Measurements from ENCODE around the gene DNMBP. TPM values are rescaled to one million over a fixed set of nuclear protein-coding genes. Genes with fewer than 3 reads are reported as not detected.

The DNMBP gene
- total RNA-seq, 5 donors from 2014 or later (not counting 1 experiment from before 2014, with no cell fraction given) = 4.4 to 5.8 (median 4.6) TPM

GRCh38 chr10:99850767-99851340, 158.9 kb downstream of the DNMBP start:
- peaks cover 0 to 1% of the 10 kb centered on the region in 2 donors for H3K27me3 Mint-ChIP-seq
- POLR2A ChIA-PET = no interaction called here
- peaks cover 0 to 4% (median 0%) of the 10 kb centered on the region in 3 donors for H3K9me3 Mint-ChIP-seq
- H3K4me1 ChIP-seq (ENCODE audit: control insufficient read depth in 1 of 2, extremely low read depth in 1 of 2, insufficient read depth in 2 of 2, low read length in 2 of 2) = peaks cover 0 to 6% of the 10 kb centered on the region in 2 experiments
- no peak for DNase-seq
- no peak overlapping the region for H3K27ac ChIP-seq (ENCODE audit: low read length)
- H3K36me3 ChIP-seq (ENCODE audit: control insufficient read depth in 2 of 2, extremely low read depth in 1 of 2, insufficient read depth in 1 of 2, low read length in 1 of 2) = no peaks in the 10 kb centered on the region
- peaks cover 0 to 11% of the 10 kb centered on the region in 2 experiments for H3K27me3 ChIP-seq (replicated peaks in 1 of 2; ENCODE audit: control insufficient read depth in 2 of 2, extremely low read depth in 1 of 2, insufficient read depth in 2 of 2, low read length in 1 of 2)
- H3K4me3 Mint-ChIP-seq = no peak overlapping the region
- no peak for ATAC-seq (replicated peaks in 1 of 4)
- H3K36me3 Mint-ChIP-seq = peaks cover 20% of the 10 kb centered on the region
- H3K4me1 Mint-ChIP-seq = peaks cover 0 to 6% (median 4%) of the 10 kb centered on the region in 3 donors
- H3K27ac Mint-ChIP-seq = no peak overlapping the region
- H3K4me3 ChIP-seq (ENCODE audit: control insufficient read depth in 1 of 2, extremely low read depth in 1 of 2, low read length in 1 of 2) = no peak overlapping the region
- peaks cover 2% of the 10 kb centered on the region for H3K9me3 ChIP-seq
- CTCF ChIA-PET = no interaction called here
- WGBS (ENCODE audit: insufficient coverage) = no CpG with 5 or more reads among the region's 5 CpGs

GRCh38 chr10:99850021-99850766, 159.6 kb downstream of the DNMBP start:
- H3K4me1 Mint-ChIP-seq = peaks cover 0 to 8% (median 6%) of the 10 kb centered on the region in 3 donors
- Histone ChIP-seq H3K4me1 (ENCODE audit: control insufficient read depth in 1 of 2, extremely low read depth in 1 of 2, insufficient read depth in 2 of 2, low read length in 2 of 2) (peaks cover 0 to 9% of the 10 kb centered on the region in 2 experiments), H3K27me3 (replicated peaks in 1 of 2; ENCODE audit: control insufficient read depth in 2 of 2, extremely low read depth in 1 of 2, insufficient read depth in 2 of 2, low read length in 1 of 2) (peaks cover 0 to 11% of the 10 kb centered on the region in 2 experiments), H3K36me3 (ENCODE audit: control insufficient read depth in 2 of 2, extremely low read depth in 1 of 2, insufficient read depth in 1 of 2, low read length in 1 of 2) (no peaks in the 10 kb centered on the region), H3K27ac (ENCODE audit: low read length) (no peak overlapping the region), H3K9me3 (peaks cover 2% of the 10 kb centered on the region), H3K4me3 (ENCODE audit: control insufficient read depth in 1 of 2, extremely low read depth in 1 of 2, low read length in 1 of 2) (no peak overlapping the region)
- POLR2A ChIA-PET = no interaction called here
- WGBS (ENCODE audit: insufficient coverage) = 82% methylated on average over 10 of the region's 11 CpGs
- DNase-seq (no peak), ATAC-seq (replicated peaks in 1 of 4) (no peak)
- H3K4me3 Mint-ChIP-seq = no peak overlapping the region
- peaks cover 0 to 1% of the 10 kb centered on the region in 2 donors for H3K27me3 Mint-ChIP-seq
- CTCF ChIA-PET = interaction anchor here in 1 of 2 donors (1.7 kb wide), 1 partner anchor 195 kb away, joined by 9 read pairs; no protein-coding TSS in a partner anchor
- no peak overlapping the region for H3K27ac Mint-ChIP-seq
- H3K9me3 Mint-ChIP-seq = peaks cover 0 to 4% (median 0%) of the 10 kb centered on the region in 3 donors
- H3K36me3 Mint-ChIP-seq = peaks cover 20% of the 10 kb centered on the region

- DNase-seq (no peak), ATAC-seq (replicated peaks in 1 of 4) (no peak)
- POLR2A ChIA-PET = interaction anchor here in 1 of 2 donors (0.6 to 0.7 kb wide), 2 partner anchors 36 to 189 kb away, joined by 3 to 5 read pairs; no protein-coding TSS in a partner anchor
- peaks cover 0 to 1% of the 10 kb centered on the region in 2 donors for H3K27me3 Mint-ChIP-seq
- H3K4me1 Mint-ChIP-seq = peaks cover 0 to 8% (median 6%) of the 10 kb centered on the region in 3 donors
- H3K27ac ChIP-seq (ENCODE audit: low read length) = no peak overlapping the region
- H3K9me3 Mint-ChIP-seq = peaks cover 0 to 4% (median 0%) of the 10 kb centered on the region in 3 donors
- H3K4me1 ChIP-seq (ENCODE audit: control insufficient read depth in 1 of 2, extremely low read depth in 1 of 2, insufficient read depth in 2 of 2, low read length in 2 of 2) = peaks cover 0 to 9% of the 10 kb centered on the region in 2 experiments
- no peak overlapping the region for H3K27ac Mint-ChIP-seq
- no CpG with 5 or more reads among the region's 2 CpGs for WGBS (ENCODE audit: insufficient coverage)
- H3K4me3 Mint-ChIP-seq = no peak overlapping the region
- peaks cover 20% of the 10 kb centered on the region for H3K36me3 Mint-ChIP-seq
- H3K9me3 ChIP-seq = peaks cover 2% of the 10 kb centered on the region
- peaks cover 0 to 11% of the 10 kb centered on the region in 2 experiments for H3K27me3 ChIP-seq (replicated peaks in 1 of 2; ENCODE audit: control insufficient read depth in 2 of 2, extremely low read depth in 1 of 2, insufficient read depth in 2 of 2, low read length in 1 of 2)
- CTCF ChIA-PET = interaction anchor here (1.7 kb wide), 2 partner anchors 196 kb away, joined by 5 to 9 read pairs; no protein-coding TSS in a partner anchor
- H3K36me3 ChIP-seq (ENCODE audit: control insufficient read depth in 2 of 2, extremely low read depth in 1 of 2, insufficient read depth in 1 of 2, low read length in 1 of 2) = no peaks in the 10 kb centered on the region
- no peak overlapping the region for H3K4me3 ChIP-seq (ENCODE audit: control insufficient read depth in 1 of 2, extremely low read depth in 1 of 2, low read length in 1 of 2)
Observed at GRCh38 chr10:99849536-99849935, 160.2 kb downstream of the DNMBP start.

GRCh38 chr10:99849057-99849456, 160.7 kb downstream of the DNMBP start:
- Mint-ChIP-seq H3K4me1 (peaks cover 0 to 8% (median 6%) of the 10 kb centered on the region in 3 donors), H3K36me3 (peaks cover 20% of the 10 kb centered on the region), H3K9me3 (peaks cover 0 to 4% (median 0%) of the 10 kb centered on the region in 3 donors), H3K27ac (no peak overlapping the region), H3K4me3 (no peak overlapping the region), H3K27me3 (peaks cover 0 to 1% of the 10 kb centered on the region in 2 donors)
- H3K4me1 ChIP-seq (ENCODE audit: control insufficient read depth in 1 of 2, extremely low read depth in 1 of 2, insufficient read depth in 2 of 2, low read length in 2 of 2) = peaks cover 0 to 9% of the 10 kb centered on the region in 2 experiments
- no peak overlapping the region for H3K27ac ChIP-seq (ENCODE audit: low read length)
- peaks cover 2% of the 10 kb centered on the region for H3K9me3 ChIP-seq
- ChIA-PET CTCF (interaction anchor here (1.7 kb wide), 2 partner anchors 197 kb away, joined by 5 to 9 read pairs; no protein-coding TSS in a partner anchor), POLR2A (interaction anchor here in 1 of 2 donors (0.6 to 0.7 kb wide), 2 partner anchors 35 to 189 kb away, joined by 3 to 5 read pairs; no protein-coding TSS in a partner anchor)
- ATAC-seq (replicated peaks in 1 of 4) (no peak), DNase-seq (no peak)
- no peaks in the 10 kb centered on the region for H3K36me3 ChIP-seq (ENCODE audit: control insufficient read depth in 2 of 2, extremely low read depth in 1 of 2, insufficient read depth in 1 of 2, low read length in 1 of 2)
- WGBS (ENCODE audit: insufficient coverage) = 90% methylated on average over 3 of the region's 7 CpGs
- peaks cover 0 to 11% of the 10 kb centered on the region in 2 experiments for H3K27me3 ChIP-seq (replicated peaks in 1 of 2; ENCODE audit: control insufficient read depth in 2 of 2, extremely low read depth in 1 of 2, insufficient read depth in 2 of 2, low read length in 1 of 2)
- no peak overlapping the region for H3K4me3 ChIP-seq (ENCODE audit: control insufficient read depth in 1 of 2, extremely low read depth in 1 of 2, low read length in 1 of 2)

- CTCF ChIA-PET = interaction anchor here (0.6 to 3.4 kb wide), 21 partner anchors 8 to 663 kb away, joined by 3 to 42 read pairs (median 4); partner anchors contain the start of genes DNMBP (in 1 of the 2) and ERLIN1 (in 1 of the 2)
- no peaks in the 10 kb centered on the region for H3K36me3 ChIP-seq (ENCODE audit: control insufficient read depth in 2 of 2, extremely low read depth in 1 of 2, insufficient read depth in 1 of 2, low read length in 1 of 2)
- no peak overlapping the region for H3K27ac Mint-ChIP-seq
- peaks cover 4% of the 10 kb centered on the region for H3K36me3 Mint-ChIP-seq
- H3K9me3 Mint-ChIP-seq = no peaks in the 10 kb centered on the region
- H3K4me3 Mint-ChIP-seq = peak overlapping the region in 2 of 3 donors; percentile 25 to 31
- H3K27me3 ChIP-seq (replicated peaks in 1 of 2; ENCODE audit: control insufficient read depth in 2 of 2, extremely low read depth in 1 of 2, insufficient read depth in 2 of 2, low read length in 1 of 2) = peaks cover 0 to 11% of the 10 kb centered on the region in 2 experiments
- peaks cover 0 to 8% (median 6%) of the 10 kb centered on the region in 3 donors for H3K4me1 Mint-ChIP-seq
- WGBS (ENCODE audit: insufficient coverage) = 0% methylated on average over 4 of the region's 18 CpGs
- no peaks in the 10 kb centered on the region for H3K9me3 ChIP-seq
- POLR2A ChIA-PET = interaction anchor here in 1 of 2 donors (0.5 to 0.6 kb wide), 2 partner anchors 9 to 203 kb away, joined by 3 to 5 read pairs; no protein-coding TSS in a partner anchor
- peaks cover 0 to 1% of the 10 kb centered on the region in 2 donors for H3K27me3 Mint-ChIP-seq
- peak; percentile 77 to 89 (median 87) for ATAC-seq (replicated peaks in 1 of 4)
- DNase-seq = peak; percentile 25 to 89 (median 57)
- H3K4me1 ChIP-seq (ENCODE audit: control insufficient read depth in 1 of 2, extremely low read depth in 1 of 2, insufficient read depth in 2 of 2, low read length in 2 of 2) = peaks cover 0 to 9% of the 10 kb centered on the region in 2 experiments
- H3K27ac ChIP-seq (ENCODE audit: low read length) = no peak overlapping the region
- no peak overlapping the region for H3K4me3 ChIP-seq (ENCODE audit: control insufficient read depth in 1 of 2, extremely low read depth in 1 of 2, low read length in 1 of 2)
Observed at GRCh38 chr10:99845837-99846382, 163.8 kb downstream of the DNMBP start.

All from T-cell (primary cell).